Natural killer cell (primary cell): ENCODE data around the gene PRKN. TPM values are rescaled to one million over a fixed set of nuclear protein-coding genes. Genes with fewer than 3 reads are reported as not detected.

Source experiments
- ATAC-seq, 3 donors: fragments of 150-1000 bp in 2 of 3; fragments of 200-7000 bp in 1 of 3; cut with Tn5 transposase; 1 replicate in 1 of 3; 2 replicates in 2 of 3; pipeline ENCODE4 v1.10.0; 2021; ENCODE audit warnings: mild to moderate bottlenecking in 2 of 3, moderate library complexity in 2 of 3
- DNase-seq, 2 donors: peaks; one replicate each; pipeline versions ENCODE4 v3.0.0 to v3.0.0-alpha.2; 2013 to 2021; ENCODE audit warnings: mixed read lengths in 1 of 2
- H3K27ac ChIP-seq: one replicate; pipeline ENCODE4 v1.5.1; 2013; ENCODE audit warnings: mild to moderate bottlenecking, low read length
- H3K27me3 ChIP-seq: one replicate; pipeline ENCODE4 v1.6.1; 2013; ENCODE audit warnings: low read length; ENCODE audit not compliant: control insufficient read depth, insufficient read depth
- H3K36me3 ChIP-seq: one replicate; pipeline ENCODE4 v1.6.1; 2013; ENCODE audit warnings: low read length; ENCODE audit not compliant: control insufficient read depth, insufficient read depth
- H3K4me1 ChIP-seq: one replicate; pipeline ENCODE4 v1.6.1; 2013; ENCODE audit warnings: low read length; ENCODE audit not compliant: control insufficient read depth, insufficient read depth
- H3K4me3 ChIP-seq: one replicate; pipeline ENCODE4 v1.5.1; 2013; ENCODE audit warnings: low read length
- H3K9me3 ChIP-seq: one replicate; pipeline ENCODE4 v1.6.1; 2013; ENCODE audit warnings: low read length; ENCODE audit not compliant: control insufficient read depth, insufficient read depth
- H3K27ac Mint-ChIP-seq, 2 donors: one replicate each; pipeline ENCODE4 v1.8.0; 2022; ENCODE audit warnings: mild to moderate bottlenecking in 2 of 2, mixed read lengths in 2 of 2, moderate library complexity in 1 of 2
- H3K27me3 Mint-ChIP-seq, 2 donors: one replicate each; pipeline ENCODE4 v1.8.0; 2022; ENCODE audit warnings: low read depth in 2 of 2, mixed read lengths in 2 of 2
- H3K36me3 Mint-ChIP-seq: one replicate; pipeline ENCODE4 v1.8.0; 2022; ENCODE audit warnings: mixed read lengths
- H3K4me1 Mint-ChIP-seq, 2 donors: one replicate each; pipeline ENCODE4 v1.8.0; 2022; ENCODE audit warnings: mixed read lengths in 2 of 2
- H3K4me3 Mint-ChIP-seq: one replicate; pipeline ENCODE4 v1.8.0; 2022; ENCODE audit warnings: mild to moderate bottlenecking, moderate library complexity, mixed read lengths
- H3K9me3 Mint-ChIP-seq, 2 donors: one replicate each; pipeline ENCODE4 v1.8.0; 2022; ENCODE audit warnings: mixed read lengths in 2 of 2
- WGBS: methylation state at CpG from one replicate; pipeline ENCODE4 v1.1.7; 2013; ENCODE audit warnings: missing lambda C conversion rate; ENCODE audit not compliant: insufficient coverage; 5-methylcytosine and 5-hydroxymethylcytosine counted together
- intact Hi-C: fragments of 100-400 bp; cut with micrococcal nuclease; formaldehyde crosslinking; loops from one replicate; pipeline ENCODE4 v1.14.2; 2022
- total RNA-seq, 4 donors: library from RNA; stranded (reverse); fragments of 120-200 nt in 1 of 4; gene quantifications; one replicate each; pipeline versions ENCODE4 v1.2.3 to v1.2.4, GENCODE V29; 2013 to 2022
- TF ChIP-seq, protein P1 (sequence below): fragments of 200-600 bp; IDR thresholded peaks from one replicate; pipeline ENCODE4 v1.8.0; 2022; ENCODE audit warnings: antibody characterized with exemption

PRKN gene
- total RNA-seq, 3 donors from 2014 or later (not counting 1 experiment from before 2014, with no cell fraction given) = 1.4 to 1.9 (median 1.9) TPM

- Histone ChIP-seq H3K27me3 (no peaks in the 10 kb centered on the region), H3K4me3 (no peak overlapping the region), H3K36me3 (no peaks in the 10 kb centered on the region), H3K9me3 (no peaks in the 10 kb centered on the region), H3K27ac (no peak overlapping the region), H3K4me1 (no peaks in the 10 kb centered on the region)
- no peak for ATAC-seq
- no peak for DNase-seq
- no peak overlapping the region for H3K27ac Mint-ChIP-seq
- TF ChIP-seq, protein P1, sequence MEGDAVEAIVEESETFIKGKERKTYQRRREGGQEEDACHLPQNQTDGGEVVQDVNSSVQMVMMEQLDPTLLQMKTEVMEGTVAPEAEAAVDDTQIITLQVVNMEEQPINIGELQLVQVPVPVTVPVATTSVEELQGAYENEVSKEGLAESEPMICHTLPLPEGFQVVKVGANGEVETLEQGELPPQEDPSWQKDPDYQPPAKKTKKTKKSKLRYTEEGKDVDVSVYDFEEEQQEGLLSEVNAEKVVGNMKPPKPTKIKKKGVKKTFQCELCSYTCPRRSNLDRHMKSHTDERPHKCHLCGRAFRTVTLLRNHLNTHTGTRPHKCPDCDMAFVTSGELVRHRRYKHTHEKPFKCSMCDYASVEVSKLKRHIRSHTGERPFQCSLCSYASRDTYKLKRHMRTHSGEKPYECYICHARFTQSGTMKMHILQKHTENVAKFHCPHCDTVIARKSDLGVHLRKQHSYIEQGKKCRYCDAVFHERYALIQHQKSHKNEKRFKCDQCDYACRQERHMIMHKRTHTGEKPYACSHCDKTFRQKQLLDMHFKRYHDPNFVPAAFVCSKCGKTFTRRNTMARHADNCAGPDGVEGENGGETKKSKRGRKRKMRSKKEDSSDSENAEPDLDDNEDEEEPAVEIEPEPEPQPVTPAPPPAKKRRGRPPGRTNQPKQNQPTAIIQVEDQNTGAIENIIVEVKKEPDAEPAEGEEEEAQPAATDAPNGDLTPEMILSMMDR = no peak
- no peaks in the 10 kb centered on the region for H3K36me3 Mint-ChIP-seq
- H3K4me3 Mint-ChIP-seq = no peak overlapping the region
- 92% methylated on average over 6 of the region's 7 CpGs for WGBS
- no peaks in the 10 kb centered on the region for H3K9me3 Mint-ChIP-seq
- intact Hi-C loops = no loop called here
- no peaks in the 10 kb centered on the region for H3K4me1 Mint-ChIP-seq
- no peaks in the 10 kb centered on the region for H3K27me3 Mint-ChIP-seq
These were observed 980.1 kb downstream of the PRKN start for GRCh38 chr6:161747506-161747905.

GRCh38 chr6:161745594-161746141, 981.9 kb downstream of the PRKN start:
- Histone ChIP-seq H3K27ac (no peak overlapping the region), H3K27me3 (no peaks in the 10 kb centered on the region), H3K4me3 (no peak overlapping the region), H3K36me3 (no peaks in the 10 kb centered on the region), H3K9me3 (no peaks in the 10 kb centered on the region), H3K4me1 (no peaks in the 10 kb centered on the region)
- Mint-ChIP-seq H3K36me3 (no peaks in the 10 kb centered on the region), H3K27ac (no peak overlapping the region), H3K4me3 (no peak overlapping the region), H3K4me1 (no peaks in the 10 kb centered on the region), H3K27me3 (no peaks in the 10 kb centered on the region), H3K9me3 (no peaks in the 10 kb centered on the region)
- no peak for ATAC-seq
- WGBS = 75% methylated on average over 5 of the region's 5 CpGs
- no peak for DNase-seq
- TF ChIP-seq, protein P1 = no peak
- intact Hi-C loops = no loop called here

- Mint-ChIP-seq H3K9me3 (no peaks in the 10 kb centered on the region), H3K4me1 (no peaks in the 10 kb centered on the region), H3K36me3 (no peaks in the 10 kb centered on the region), H3K27ac (no peak overlapping the region), H3K27me3 (no peaks in the 10 kb centered on the region), H3K4me3 (no peak overlapping the region)
- ATAC-seq = no peak
- Histone ChIP-seq H3K27ac (no peak overlapping the region), H3K9me3 (no peaks in the 10 kb centered on the region), H3K4me3 (no peak overlapping the region), H3K36me3 (no peaks in the 10 kb centered on the region), H3K27me3 (no peaks in the 10 kb centered on the region), H3K4me1 (no peaks in the 10 kb centered on the region)
- TF ChIP-seq, protein P1 = no peak
- 86% methylated on average over 2 of the region's 2 CpGs for WGBS
- DNase-seq = no peak
- intact Hi-C loops = no loop called here
These were observed 982.4 kb downstream of the PRKN start for GRCh38 chr6:161745128-161745527.
